HepG2 (cell line): ENCODE results near the gene NKD1. TPM values are rescaled to one million over a fixed set of nuclear protein-coding genes. Genes with fewer than 3 reads are reported as not detected.
A peak's percentile ranks its signal among the peaks of the same experiment; 100 is the strongest.

Experiments
- ATAC-seq: fragments of 200-7000 bp; cut with Tn5 transposase; 3 replicates; pipeline ENCODE4 v1.9.1; 2020; ENCODE audit warnings: mild to moderate bottlenecking, moderate library complexity
- BruUV-seq: library from RNA; stranded (reverse); fragments of 400-500 nt; replicated peaks from 2 replicates; lab custom pipeline; 2021; lab: Mats Ljungman, UMichigan
- CTCF ChIA-PET: fragments of 300-600 bp; formaldehyde crosslinking; extraction: SDS; loops from one replicate; lab custom pipeline; 2021; ENCODE audit warnings: low total read pairs, inconsistent platforms, low intra/inter-chr PET ratio; lab: Yijun Ruan, JAX
- POLR2A ChIA-PET: fragments of 350-600 bp; sonication (Branson Sonifier 250); formaldehyde crosslinking; loops from one replicate; lab custom pipeline; 2020; ENCODE audit warnings: antibody characterized with exemption, inconsistent platforms; lab: Yijun Ruan, JAX
- DNase-seq: peaks from one replicate; pipeline ENCODE4 v3.0.0-alpha.2; 2015; ENCODE audit warnings: low spot score
- FAIRE-seq: peaks from 3 replicates; lab custom pipeline; 2011; peaks lifted over from hg19 to GRCh38; lab: Jason Lieb, UNC
- H2AFZ ChIP-seq: one replicate; pipeline ENCODE4 v1.6.1; 2011; ENCODE audit warnings: low read length, inconsistent platforms
- H3K27ac ChIP-seq: fragments of 300-600 bp; 3 replicates; pipeline ENCODE4 v1.8.0; 2011; ENCODE audit warnings: mixed run types, mild to moderate bottlenecking, mixed read lengths, low read length, inconsistent platforms; ENCODE audit not compliant: insufficient read depth; ENCODE audit errors: extremely low read length
- H3K27me3 ChIP-seq, 2 experiments: fragments of 200-600 bp in 1 of 2; 2 replicates in 1 of 2; 3 replicates in 1 of 2; pipeline versions ENCODE4 v1.6.0 to v1.8.0; 2011; ENCODE audit warnings: low read length in 2 of 2, mild to moderate bottlenecking in 2 of 2, moderate library complexity in 2 of 2, inconsistent platforms in 1 of 2; ENCODE audit not compliant: insufficient read depth in 2 of 2, control insufficient read depth in 1 of 2
- H3K36me3 ChIP-seq, 2 experiments: fragments of 200-600 bp in 1 of 2; replicated peaks in 1 of 2; 2 replicates in 1 of 2; 3 replicates in 1 of 2; pipeline versions ENCODE4 v1.5.1 to v1.8.0; 2011; ENCODE audit warnings: low read length in 2 of 2, inconsistent platforms in 1 of 2; ENCODE audit not compliant: insufficient read depth in 2 of 2, control insufficient read depth in 1 of 2
- H3K4me1 ChIP-seq: 2 replicates; pipeline ENCODE4 v1.5.1; 2012; ENCODE audit warnings: low read length, inconsistent platforms; ENCODE audit not compliant: insufficient read depth
- H3K4me2 ChIP-seq: 2 replicates; pipeline ENCODE4 v1.6.0; 2011; ENCODE audit warnings: low read depth, low read length, inconsistent platforms
- H3K4me3 ChIP-seq, 3 experiments: fragments of 200-600 bp in 1 of 3; sonication (generic), shearing (Covaris generic) in 1 of 3; replicated peaks in 1 of 3; 2 replicates each; pipeline ENCODE4 v1.5.1; 2011 to 2016; ENCODE audit warnings: low read length in 3 of 3, inconsistent platforms in 2 of 3, low read depth in 2 of 3, mild to moderate bottlenecking in 2 of 3, control low read depth in 1 of 3, mixed read lengths in 1 of 3; ENCODE audit not compliant: insufficient read depth in 1 of 3
- H3K79me2 ChIP-seq: one replicate; pipeline ENCODE4 v1.6.1; 2011; ENCODE audit warnings: low read length, inconsistent platforms; ENCODE audit not compliant: insufficient read depth
- H3K9ac ChIP-seq: 2 replicates; pipeline ENCODE4 v1.6.0; 2011; ENCODE audit warnings: mild to moderate bottlenecking, low read depth, low read length, inconsistent platforms; ENCODE audit not compliant: insufficient read depth
- H3K9me3 ChIP-seq: 2 replicates; pipeline ENCODE4 v1.5.1; 2012; ENCODE audit warnings: mild to moderate bottlenecking, low read length
- H4K20me1 ChIP-seq: 2 replicates; pipeline ENCODE4 v1.6.0; 2011; ENCODE audit warnings: inconsistent platforms, mild to moderate bottlenecking, low read length, moderate library complexity; ENCODE audit not compliant: insufficient read depth
- MNT ChIP-seq: fragments of 450-650 bp; IDR thresholded peaks from 2 replicates; pipeline ENCODE4 v1.6.1; 2016
- PCBP2 ChIP-seq: fragments of 200-400 bp; formaldehyde crosslinking; optimal IDR thresholded peaks from 2 replicates; pipeline ENCODE3; 2018; ENCODE audit warnings: low read length, low read depth; ENCODE audit not compliant: poor library complexity, severe bottlenecking
- ZFYVE20 ChIP-seq: sonication (generic); formaldehyde crosslinking; IDR thresholded peaks from 2 replicates; pipeline ENCODE4 v1.8.0; 2023; ENCODE audit warnings: low read depth, mild to moderate bottlenecking, moderate library complexity, missing genetic modification reagents, borderline replicate concordance
- ZNF660 ChIP-seq: sonication (generic); formaldehyde crosslinking; IDR thresholded peaks from 2 replicates; pipeline ENCODE4 v1.5.1; 2020; ENCODE audit warnings: mild to moderate bottlenecking, low read depth, missing genetic modification reagents, borderline replicate concordance
- WGBS: methylation state at CpG from one replicate; pipeline ENCODE4 v1.1.6; 2017; ENCODE audit warnings: low lambda C conversion rate; 5-methylcytosine and 5-hydroxymethylcytosine counted together
- in situ Hi-C: cut with HindIII; loops from 2 replicates; pipeline ENCODE4 v1.10.0; 2017; ENCODE audit warnings: low pct_unique_long_range_greater_than_20kb; ENCODE audit not compliant: extremely low pct_ligation_motif_present
- intact Hi-C: fragments of 100-400 bp; cut with micrococcal nuclease; formaldehyde crosslinking; loops from one replicate; pipeline ENCODE4 v1.10.0; 2022; ENCODE audit not compliant: unreplicated experiment
- polyA plus RNA-seq, 8 experiments: library from polyadenylated mRNA; depleted of rRNA in 3 of 8; stranded (reverse) in 7 of 8; unstranded in 1 of 8; fragments of >200 nt; fragmentation: Illumina TruSeq in 4 of 8; extraction: Trizol in 4 of 8; gene quantifications; 2 replicates each; pipeline versions ENCODE4 v1.2.1 to v1.2.3, GENCODE V29; 2011 to 2016; ENCODE audit warnings: low read depth in 4 of 8, missing spikeins in 1 of 8, mixed read lengths in 1 of 8; ENCODE audit not compliant: insufficient read depth in 1 of 8
- total RNA-seq, 5 experiments: library from RNA; depleted of rRNA; stranded (reverse); fragments of >200 nt; fragmentation: Illumina TruSeq; extraction: Trizol; gene quantifications; 2 replicates each; pipeline ENCODE4 v1.2.3, GENCODE V29; 2016; ENCODE audit warnings: low read depth in 1 of 5
- TF ChIP-seq, protein P1 (sequence below): IDR thresholded peaks from 2 replicates; pipeline ENCODE4 v1.6.1; 2016; ENCODE audit warnings: mild to moderate bottlenecking

NKD1 gene
- total and polyA plus RNA-seq, 2 of the 13 experiments (the other 11 are each of a cell fraction or from before 2014, with no cell fraction given), result 70.4 to 121 TPM

DNA sequence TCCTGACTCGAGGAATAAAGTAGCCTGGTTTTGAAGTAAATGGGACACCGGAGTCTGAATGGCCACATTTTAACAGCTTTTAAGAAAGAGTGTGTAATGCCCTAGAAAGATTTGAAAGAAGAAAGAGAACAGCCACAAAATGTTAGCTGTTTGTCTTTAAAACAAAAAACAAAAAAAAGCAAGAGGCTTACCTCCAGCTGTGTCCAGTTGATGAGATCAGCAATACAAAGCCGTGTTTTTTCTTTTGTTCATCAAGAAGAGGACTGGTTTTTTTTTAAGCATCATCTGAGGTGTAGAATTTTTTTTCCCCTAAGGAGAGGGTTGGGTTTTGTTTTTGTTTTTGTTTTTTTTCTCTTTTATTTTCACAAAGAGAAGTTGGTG lies 58.8 kb downstream of the NKD1 start:
- Histone ChIP-seq H2AFZ (no peak overlapping the region), H3K27me3 (no peaks in the 10 kb centered on the region), H3K4me3 (no peak overlapping the region), H3K4me2 (no peak overlapping the region), H3K27ac (no peak overlapping the region), H4K20me1 (peaks cover 97% of the 10 kb centered on the region), H3K4me1 (peaks cover 80% of the 10 kb centered on the region), H3K36me3 (peaks cover 74 to 99% of the 10 kb centered on the region in 2 experiments), H3K79me2 (peaks cover 69% of the 10 kb centered on the region), H3K9me3 (no peaks in the 10 kb centered on the region), H3K9ac (no peak overlapping the region)
- no peak for DNase-seq
- no TSS peak for BruUV-seq
- FAIRE-seq, result no peak
- ATAC-seq, result no peak
- 94% methylated on average over 3 of the region's 3 CpGs for WGBS
- ChIA-PET POLR2A (interaction anchor here (0.5 to 1.2 kb wide), 3 partner anchors 8 to 891 kb away, joined by 3 read pairs; no protein-coding TSS in a partner anchor), CTCF (no interaction called here)
- TF ChIP-seq MNT (no peak), ZNF660 (no peak), PCBP2 (peak; percentile 8), ZFYVE20 (CRISPR knock-in tag) (no peak)
- TF ChIP-seq, protein P1, sequence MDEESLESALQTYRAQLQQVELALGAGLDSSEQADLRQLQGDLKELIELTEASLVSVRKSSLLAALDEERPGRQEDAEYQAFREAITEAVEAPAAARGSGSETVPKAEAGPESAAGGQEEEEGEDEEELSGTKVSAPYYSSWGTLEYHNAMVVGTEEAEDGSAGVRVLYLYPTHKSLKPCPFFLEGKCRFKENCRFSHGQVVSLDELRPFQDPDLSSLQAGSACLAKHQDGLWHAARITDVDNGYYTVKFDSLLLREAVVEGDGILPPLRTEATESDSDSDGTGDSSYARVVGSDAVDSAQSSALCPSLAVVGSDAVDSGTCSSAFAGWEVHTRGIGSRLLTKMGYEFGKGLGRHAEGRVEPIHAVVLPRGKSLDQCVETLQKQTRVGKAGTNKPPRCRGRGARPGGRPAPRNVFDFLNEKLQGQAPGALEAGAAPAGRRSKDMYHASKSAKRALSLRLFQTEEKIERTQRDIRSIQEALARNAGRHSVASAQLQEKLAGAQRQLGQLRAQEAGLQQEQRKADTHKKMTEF (CRISPR knock-in tag), result no peak
- in situ Hi-C loops, result no loop called here
- intact Hi-C loops, result no loop called here
